ENCODE results near the gene DRICH1.
"Not testable (repeated sequence)": the region's sequence is repeated elsewhere in the genome, so short reads cannot be mapped to it uniquely, and the experiment has no call there.

DRICH1 gene

DNA sequence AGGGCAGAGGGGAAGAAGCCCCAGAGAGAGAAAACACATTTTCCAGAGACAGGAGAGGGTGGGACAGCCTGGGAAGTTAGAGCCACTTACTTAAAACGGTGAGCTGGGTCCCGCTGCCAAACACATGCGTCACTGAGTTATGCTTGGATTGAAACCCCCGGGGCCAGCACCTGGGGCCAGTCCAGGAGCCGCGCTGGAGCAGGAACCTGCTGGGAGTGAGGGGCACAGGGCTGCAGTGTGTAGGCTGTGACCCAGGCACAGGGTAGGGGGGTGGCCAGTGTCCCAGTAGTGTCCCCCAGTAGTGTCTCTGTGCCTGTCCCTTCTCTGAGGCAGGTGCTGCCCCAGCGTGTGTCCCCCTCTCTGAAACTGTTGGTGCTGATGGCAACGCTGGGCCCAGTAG, 57.2 kb downstream of the DRICH1 start:
- DNase-seq (ENCODE audit: low read depth), result no peak
- TF ChIP-seq, protein P1, sequence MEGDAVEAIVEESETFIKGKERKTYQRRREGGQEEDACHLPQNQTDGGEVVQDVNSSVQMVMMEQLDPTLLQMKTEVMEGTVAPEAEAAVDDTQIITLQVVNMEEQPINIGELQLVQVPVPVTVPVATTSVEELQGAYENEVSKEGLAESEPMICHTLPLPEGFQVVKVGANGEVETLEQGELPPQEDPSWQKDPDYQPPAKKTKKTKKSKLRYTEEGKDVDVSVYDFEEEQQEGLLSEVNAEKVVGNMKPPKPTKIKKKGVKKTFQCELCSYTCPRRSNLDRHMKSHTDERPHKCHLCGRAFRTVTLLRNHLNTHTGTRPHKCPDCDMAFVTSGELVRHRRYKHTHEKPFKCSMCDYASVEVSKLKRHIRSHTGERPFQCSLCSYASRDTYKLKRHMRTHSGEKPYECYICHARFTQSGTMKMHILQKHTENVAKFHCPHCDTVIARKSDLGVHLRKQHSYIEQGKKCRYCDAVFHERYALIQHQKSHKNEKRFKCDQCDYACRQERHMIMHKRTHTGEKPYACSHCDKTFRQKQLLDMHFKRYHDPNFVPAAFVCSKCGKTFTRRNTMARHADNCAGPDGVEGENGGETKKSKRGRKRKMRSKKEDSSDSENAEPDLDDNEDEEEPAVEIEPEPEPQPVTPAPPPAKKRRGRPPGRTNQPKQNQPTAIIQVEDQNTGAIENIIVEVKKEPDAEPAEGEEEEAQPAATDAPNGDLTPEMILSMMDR (IDR thresholded peaks at IDR 0.05; ENCODE audit: low read length, missing control alignments), result no peak
- no peak overlapping the region for H3K4me3 ChIP-seq (replicated peaks; ENCODE audit: low read depth, low read length)

DNA sequence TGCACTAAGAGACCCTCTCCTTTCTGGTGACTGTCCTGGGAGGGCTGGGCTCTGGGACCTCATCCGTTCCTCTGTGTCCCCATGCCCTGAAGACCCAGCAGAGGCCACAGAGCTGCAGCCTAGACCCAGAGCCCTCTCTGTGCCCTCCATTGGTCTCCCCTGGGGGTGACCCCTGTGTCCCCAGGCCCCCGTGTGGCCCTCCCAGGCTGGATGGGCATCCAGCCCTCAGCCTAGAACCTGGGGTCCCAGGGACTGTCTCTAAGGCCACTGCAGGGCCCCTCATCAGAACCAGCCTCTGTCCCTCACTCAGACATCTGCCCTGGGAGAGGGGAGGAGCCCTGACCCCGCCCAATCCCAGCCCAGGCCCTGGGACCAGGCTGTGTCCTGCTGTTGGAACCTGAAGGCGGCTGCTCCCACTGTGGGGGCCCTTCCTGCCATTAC, 57.7 kb downstream of the DRICH1 start:
- no peak for DNase-seq (ENCODE audit: low read depth)
- H3K4me3 ChIP-seq (replicated peaks; ENCODE audit: low read depth, low read length), result no peak overlapping the region
- TF ChIP-seq, protein P1 (IDR thresholded peaks at IDR 0.05; ENCODE audit: low read length, missing control alignments), result no peak

DNA sequence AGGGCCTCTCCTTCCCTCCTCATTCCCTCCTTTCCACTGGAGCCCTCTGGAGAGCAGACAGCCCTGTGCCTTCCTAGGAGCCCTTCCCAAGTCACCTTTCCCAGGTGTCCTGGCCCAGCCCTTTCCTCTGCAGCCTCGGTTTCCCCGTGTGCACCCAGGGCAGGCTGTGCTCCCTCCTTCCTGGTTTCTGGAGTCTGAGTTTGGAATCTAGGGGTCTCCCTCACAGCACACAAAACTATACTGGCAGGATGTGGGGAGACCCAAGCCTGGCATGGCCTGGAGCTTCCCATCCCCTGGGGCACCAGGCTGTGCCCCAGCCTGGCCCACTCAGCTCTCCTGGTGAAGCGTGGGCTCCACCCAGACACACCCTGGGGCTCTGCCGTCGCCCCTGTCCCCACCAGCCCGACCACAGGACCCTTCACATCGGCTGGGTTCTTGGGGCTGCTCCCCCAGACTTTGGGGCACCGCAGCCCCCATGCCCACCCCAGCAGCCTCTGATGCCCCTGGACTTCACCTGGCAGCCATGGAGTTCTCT, 58.4 kb downstream of the DRICH1 start:
- not testable (repeated sequence) for DNase-seq (ENCODE audit: low read depth); H3K4me3 ChIP-seq (replicated peaks; ENCODE audit: low read depth, low read length)

DNA sequence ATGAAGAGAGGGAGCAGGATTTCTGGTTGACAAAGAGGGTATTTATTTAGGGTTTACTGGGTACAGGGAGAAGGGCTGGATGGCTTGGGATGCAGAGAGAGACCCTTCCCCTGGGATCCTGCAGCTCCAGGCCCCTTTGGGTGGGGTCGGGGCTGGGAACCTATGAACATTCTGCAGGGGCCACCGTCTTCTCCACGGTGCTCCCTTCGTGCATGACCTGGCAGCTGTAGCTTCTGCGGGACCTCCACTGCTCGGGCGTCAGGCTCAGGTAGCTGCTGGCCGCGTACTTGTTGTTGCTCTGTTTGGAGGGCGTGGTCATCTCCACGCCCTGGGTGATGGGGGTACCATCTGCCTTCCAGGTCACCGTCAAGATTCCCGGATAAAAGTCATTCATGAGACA, 59.0 kb downstream of the DRICH1 start:
- DNase-seq (ENCODE audit: low read depth); H3K4me3 ChIP-seq (replicated peaks; ENCODE audit: low read depth, low read length): not testable (repeated sequence)

DNA sequence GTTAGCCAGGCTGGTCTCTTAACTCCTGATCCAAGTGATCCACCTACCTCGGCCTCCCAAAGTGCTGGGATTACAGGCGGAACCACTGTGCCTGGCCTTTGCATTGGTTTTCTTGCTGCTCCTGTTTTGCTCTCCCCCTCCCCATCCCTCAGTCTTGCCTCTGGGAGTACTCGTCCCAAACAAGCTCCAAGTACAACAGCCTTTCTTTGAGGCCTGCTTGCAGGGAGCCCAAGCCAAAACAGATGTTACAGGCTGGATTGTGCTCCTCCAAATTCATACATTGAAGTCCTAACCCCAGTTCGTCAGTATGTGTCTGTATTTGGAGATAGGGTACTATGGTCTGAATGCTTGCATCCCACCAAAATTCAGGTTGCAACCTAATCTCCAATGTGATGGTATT, 60.6 kb downstream of the DRICH1 start:
- TF ChIP-seq, protein P1 (IDR thresholded peaks at IDR 0.05; ENCODE audit: low read length, missing control alignments), result no peak
- no peak for DNase-seq (ENCODE audit: low read depth)
- no peak overlapping the region for H3K4me3 ChIP-seq (replicated peaks; ENCODE audit: low read depth, low read length)

DNA sequence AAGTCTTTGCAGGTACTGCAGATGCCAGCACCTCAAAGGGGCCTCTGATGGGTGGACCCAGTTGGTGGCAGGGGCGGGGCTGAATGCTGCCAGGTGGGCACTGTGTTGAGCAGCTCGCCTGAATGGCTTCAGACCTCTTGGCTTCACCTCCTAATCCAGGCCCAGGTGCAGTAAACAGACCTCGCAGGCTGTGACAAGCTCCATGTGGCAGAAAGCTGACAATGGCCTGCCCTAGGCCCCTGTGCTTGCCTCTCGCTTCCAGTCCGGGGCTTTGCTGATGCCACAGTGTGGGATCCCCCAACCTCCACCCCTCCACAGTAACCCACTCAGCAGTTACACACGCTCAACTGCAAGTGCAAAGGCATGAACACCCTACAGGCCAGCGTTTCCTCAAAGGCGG, 61.4 kb downstream of the DRICH1 start:
- DNase-seq (ENCODE audit: low read depth), result no peak
- no peak overlapping the region for H3K4me3 ChIP-seq (replicated peaks; ENCODE audit: low read depth, low read length)
- TF ChIP-seq, protein P1 (IDR thresholded peaks at IDR 0.05; ENCODE audit: low read length, missing control alignments), result no peak

DNA sequence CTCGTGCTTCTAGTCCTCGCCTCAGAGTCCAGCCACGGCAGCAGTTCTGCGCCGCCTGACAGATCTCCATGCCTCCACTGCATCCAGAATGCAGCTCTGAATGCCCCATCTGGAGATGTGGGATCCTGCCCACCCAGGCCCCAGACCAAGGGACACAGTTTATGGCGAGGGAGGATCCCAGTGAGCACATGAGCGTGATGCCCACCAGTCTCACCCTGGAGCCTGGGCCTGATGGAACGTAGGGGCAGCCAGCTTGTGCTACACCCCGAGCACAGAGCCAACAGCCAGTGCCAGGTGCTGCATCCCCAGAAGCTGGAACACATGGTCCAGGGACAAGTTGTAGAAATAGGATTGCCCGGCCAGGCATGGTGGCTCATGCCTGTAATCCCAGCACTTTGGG, 62.4 kb downstream of the DRICH1 start:
- TF ChIP-seq, protein P1 (IDR thresholded peaks at IDR 0.05; ENCODE audit: low read length, missing control alignments), result no peak
- no peak for DNase-seq (ENCODE audit: low read depth)

DNA sequence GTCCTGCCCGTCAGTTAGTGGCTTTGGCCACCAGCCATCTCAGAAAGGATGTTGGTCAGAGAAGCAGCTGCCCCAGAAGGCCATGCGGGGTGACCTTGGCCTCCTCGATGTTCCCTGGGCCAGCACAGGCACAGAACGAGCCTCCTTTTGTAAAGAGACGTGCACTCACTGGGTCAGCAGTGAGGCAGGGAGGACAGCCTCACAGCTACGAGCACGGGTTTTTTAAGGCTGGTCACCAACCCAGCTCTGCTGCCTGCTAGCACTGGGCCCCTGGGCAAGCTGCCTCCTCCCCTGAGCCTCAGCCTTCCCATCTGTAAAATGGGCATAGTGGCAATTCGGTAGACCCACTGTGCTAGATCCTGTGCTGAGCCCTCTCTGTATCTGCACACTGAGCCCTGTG, 62.8 kb downstream of the DRICH1 start:
- DNase-seq (ENCODE audit: low read depth), result no peak
- TF ChIP-seq, protein P1 (IDR thresholded peaks at IDR 0.05; ENCODE audit: low read length, missing control alignments), result no peak
- no peak overlapping the region for H3K4me3 ChIP-seq (replicated peaks; ENCODE audit: low read depth, low read length)

More for the DNA sequence above, 62.4 kb downstream of the DRICH1 start:
- no peak overlapping the region for H3K4me3 ChIP-seq (replicated peaks; ENCODE audit: low read depth, low read length)

Measured in fibroblast of pulmonary artery (primary cell).